Measurements from ENCODE around the gene DMBT1.

DMBT1 gene

DNA sequence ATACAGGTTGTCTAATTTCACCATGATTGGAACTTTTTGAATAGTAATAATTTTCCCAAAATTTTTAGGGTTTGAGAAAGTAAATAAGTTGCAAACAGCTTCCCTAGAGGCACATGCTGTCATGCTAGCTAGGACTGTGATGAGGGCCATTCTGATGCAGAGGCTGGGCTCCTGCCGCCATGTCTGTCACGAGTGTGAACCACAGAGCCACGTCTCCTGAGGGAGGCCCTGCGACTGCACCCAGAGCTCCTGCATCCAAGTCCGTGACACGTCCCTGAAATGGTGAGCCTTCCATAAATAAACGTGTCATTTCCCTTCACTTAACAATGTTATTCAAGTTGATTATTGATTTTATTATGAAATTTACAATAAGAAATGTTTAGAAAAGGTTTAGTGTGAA lies 99.1 kb downstream of the DMBT1 start:
- no peak overlapping the region for H3K4me3 ChIP-seq (ENCODE audit: low read length)
- no peak for DNase-seq (ENCODE audit: low read depth, low spot score)

GRCh38 chr10:122660696-122661095 lies 100.1 kb downstream of the DMBT1 start:
- DNase-seq (ENCODE audit: low read depth, low spot score): no peak
- no peak overlapping the region for H3K4me3 ChIP-seq (ENCODE audit: low read length)

- no peak overlapping the region for H3K4me3 ChIP-seq (ENCODE audit: low read length)
- no peak for DNase-seq (ENCODE audit: low read depth, low spot score)
Observed at GRCh38 chr10:122662231-122662630, 101.7 kb downstream of the DMBT1 start.

- DNase-seq (ENCODE audit: low read depth, low spot score): no peak
- no peak overlapping the region for H3K4me3 ChIP-seq (ENCODE audit: low read length)
Observed at GRCh38 chr10:122663516-122664130, 103.1 kb downstream of the DMBT1 start.

GRCh38 chr10:122664501-122664900 lies 103.9 kb downstream of the DMBT1 start:
- no peak overlapping the region for H3K4me3 ChIP-seq (ENCODE audit: low read length)
- DNase-seq (ENCODE audit: low read depth, low spot score): no peak

DNA sequence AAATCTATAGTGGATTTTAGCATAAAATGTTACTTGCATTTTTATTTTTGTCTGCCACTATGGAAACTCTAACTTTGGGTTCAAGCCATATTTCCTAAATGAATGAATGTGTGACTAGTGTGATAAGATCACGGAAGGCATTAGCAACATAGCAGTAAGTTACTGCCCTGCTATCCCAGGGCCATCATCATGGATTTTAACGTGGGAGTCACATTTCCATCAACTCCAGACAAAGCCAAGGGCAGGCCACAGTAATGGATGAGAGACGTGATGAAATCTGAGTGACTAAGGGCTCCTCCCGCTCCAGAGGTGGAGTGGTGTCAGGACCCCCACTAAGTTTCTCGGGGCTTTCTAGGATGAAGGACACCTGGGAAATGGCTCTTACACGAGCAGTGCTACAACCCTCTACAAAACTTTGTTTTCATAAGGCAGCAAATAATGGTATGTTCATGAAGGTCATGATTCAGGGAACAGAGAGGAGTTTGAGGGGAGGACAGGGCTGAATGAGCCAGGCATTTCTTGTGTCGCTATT lies 104.8 kb downstream of the DMBT1 start:
- DNase-seq (ENCODE audit: low read depth, low spot score): no peak
- no peak overlapping the region for H3K4me3 ChIP-seq (ENCODE audit: low read length)

DNA sequence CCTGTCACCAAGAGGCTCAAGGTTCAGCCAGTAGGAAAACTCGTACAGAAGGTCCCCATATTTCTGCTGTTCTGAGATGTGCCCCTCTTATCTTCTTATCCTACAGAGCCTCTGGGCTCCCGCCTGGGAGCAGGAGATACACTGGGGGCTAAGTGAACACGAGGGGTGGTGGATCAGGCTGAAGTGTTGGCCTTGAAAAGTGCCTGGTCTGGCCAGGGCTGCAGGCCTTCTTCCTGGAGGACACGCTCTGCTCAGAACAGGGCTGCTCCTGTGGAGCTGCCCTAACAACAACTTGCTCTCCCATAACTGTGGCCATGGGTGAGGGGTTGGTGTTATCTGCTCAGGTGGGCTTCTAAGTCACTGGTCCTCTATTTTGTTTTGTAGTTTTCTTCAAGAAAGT lies 105.4 kb downstream of the DMBT1 start:
- no peak for DNase-seq (ENCODE audit: low read depth, low spot score)
- H3K4me3 ChIP-seq (ENCODE audit: low read length): no peak overlapping the region

DNA sequence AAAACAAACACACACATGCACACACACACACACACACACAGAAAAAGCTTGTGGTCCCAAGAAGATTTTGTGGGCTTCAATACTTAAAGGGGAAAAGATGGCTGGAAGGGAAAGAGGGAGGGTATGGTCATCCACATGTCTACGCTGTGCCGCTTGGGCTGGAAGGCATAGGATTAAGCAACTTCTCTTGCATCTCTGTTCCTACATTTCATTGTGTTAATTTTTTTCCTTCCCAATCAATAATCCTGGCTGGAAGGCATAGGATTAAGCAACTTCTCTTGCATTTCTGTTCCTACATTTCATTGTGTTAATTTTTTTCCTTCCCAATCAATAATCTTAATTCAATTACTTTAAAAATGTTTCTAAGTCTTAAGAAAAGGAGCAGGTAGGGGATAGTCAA lies 108.5 kb downstream of the DMBT1 start:
- no peak for DNase-seq (ENCODE audit: low read depth, low spot score)
- no peak overlapping the region for H3K4me3 ChIP-seq (ENCODE audit: low read length)

GRCh38 chr10:122669842-122670241 lies 109.3 kb downstream of the DMBT1 start:
- no peak overlapping the region for H3K4me3 ChIP-seq (ENCODE audit: low read length)
- DNase-seq (ENCODE audit: low read depth, low spot score): no peak

DNA sequence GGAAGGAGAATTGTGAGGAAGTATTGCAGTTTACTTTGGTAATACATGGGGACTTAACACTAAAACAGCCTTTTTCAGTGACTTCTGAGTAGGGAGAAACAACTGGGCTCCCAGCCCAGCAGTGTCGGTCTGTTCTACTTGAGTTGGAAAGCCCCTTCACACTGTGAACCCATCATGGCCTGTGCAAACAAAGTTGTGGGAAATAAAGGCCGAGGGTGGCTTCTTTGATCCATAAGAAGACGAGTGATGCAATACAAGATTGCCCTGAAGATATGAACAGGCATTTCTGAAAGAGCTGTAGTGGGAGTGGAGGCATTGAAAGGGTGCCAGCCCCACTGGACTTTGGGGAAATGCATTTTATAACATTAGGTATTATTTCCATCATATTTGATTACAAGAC lies 110.8 kb downstream of the DMBT1 start:
- DNase-seq (ENCODE audit: low read depth, low spot score): no peak

DNA sequence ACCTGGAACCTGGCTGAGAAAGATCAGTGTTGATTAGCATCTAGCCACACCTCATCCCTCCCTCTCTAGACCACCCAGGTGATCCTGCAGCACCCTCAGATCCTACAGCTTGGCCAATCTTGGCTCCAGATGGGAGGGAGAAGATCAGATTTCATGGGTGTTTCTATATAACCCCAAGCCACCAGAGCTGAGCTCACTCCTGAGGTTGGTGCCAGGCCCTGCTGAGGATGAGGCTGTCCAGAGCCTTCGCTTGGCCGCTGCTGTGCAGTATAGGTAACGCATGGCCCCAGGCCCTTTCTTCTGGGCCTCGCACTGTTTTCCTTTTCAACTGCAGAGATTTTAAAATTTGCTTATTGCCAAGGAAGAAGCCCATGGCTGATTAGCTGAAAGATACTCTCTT lies 112.1 kb downstream of the DMBT1 start:
- H3K4me3 ChIP-seq (ENCODE audit: low read length): no peak overlapping the region

More for the DNA sequence above, 110.8 kb downstream of the DMBT1 start:
- H3K4me3 ChIP-seq (ENCODE audit: low read length): no peak overlapping the region

DNA sequence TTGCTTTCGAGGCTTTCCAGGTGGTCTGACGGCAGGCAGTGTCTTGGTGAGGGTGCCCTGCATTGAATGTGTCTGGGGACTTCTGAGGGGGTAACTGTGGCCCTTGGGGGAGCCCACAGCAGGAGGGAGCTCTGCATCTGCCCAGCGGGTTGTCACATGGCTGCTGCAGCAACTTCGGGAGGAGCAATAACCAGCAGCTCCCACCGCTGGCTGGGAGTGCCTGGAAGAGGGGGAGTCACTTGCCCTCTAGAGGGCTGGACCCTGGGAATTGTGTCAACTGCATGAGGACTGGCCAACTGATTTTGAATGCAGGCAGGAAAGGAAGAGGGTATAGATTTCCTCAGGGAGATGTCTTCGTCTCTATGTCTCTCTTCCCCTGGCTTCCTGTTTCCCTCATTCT lies 112.7 kb downstream of the DMBT1 start:
- DNase-seq (ENCODE audit: low read depth, low spot score): no peak
- H3K4me3 ChIP-seq (ENCODE audit: low read length): no peak overlapping the region

More for the DNA sequence above, 112.1 kb downstream of the DMBT1 start:
- no peak for DNase-seq (ENCODE audit: low read depth, low spot score)

DNA sequence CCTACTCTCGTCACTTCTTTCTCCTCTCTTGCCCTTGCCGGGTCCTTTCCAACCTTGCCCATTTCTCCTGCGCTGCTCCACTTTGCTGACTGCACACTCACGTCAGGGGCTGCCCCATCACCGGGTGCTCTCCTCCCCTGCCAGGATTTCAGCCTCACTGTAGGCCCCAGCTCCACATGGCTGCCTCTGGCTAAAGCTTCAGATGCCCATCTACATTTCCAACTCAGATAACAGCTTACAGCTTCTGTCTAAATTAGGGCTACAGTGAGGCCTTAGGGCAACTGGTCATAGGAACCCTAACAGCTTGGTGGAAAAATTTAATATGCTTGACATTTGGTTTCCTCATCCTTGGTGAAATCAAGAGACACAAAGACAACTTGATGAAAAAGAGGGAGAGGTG lies 113.2 kb downstream of the DMBT1 start:
- no peak overlapping the region for H3K4me3 ChIP-seq (ENCODE audit: low read length)
- DNase-seq (ENCODE audit: low read depth, low spot score): no peak

DNA sequence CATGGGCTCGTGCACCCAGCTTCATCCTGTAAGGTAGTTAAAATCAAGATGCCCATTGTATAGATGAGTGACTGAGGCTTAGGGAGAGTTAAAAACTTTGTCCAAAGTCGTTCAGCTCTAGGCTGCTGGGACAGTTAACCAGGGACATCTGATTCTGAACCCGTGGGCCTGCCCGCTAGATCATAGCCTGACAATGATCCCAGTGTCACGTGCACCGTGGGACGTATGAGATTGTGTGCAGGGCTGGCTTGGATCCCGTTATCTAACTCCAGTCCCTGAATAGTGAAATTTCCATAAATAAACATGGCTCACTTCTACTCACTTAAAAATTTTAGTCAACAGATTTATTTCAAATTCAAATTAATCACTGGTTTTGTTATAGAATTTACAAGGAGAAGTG lies 114.2 kb downstream of the DMBT1 start:
- no peak for DNase-seq (ENCODE audit: low read depth, low spot score)
- no peak overlapping the region for H3K4me3 ChIP-seq (ENCODE audit: low read length)

DNA sequence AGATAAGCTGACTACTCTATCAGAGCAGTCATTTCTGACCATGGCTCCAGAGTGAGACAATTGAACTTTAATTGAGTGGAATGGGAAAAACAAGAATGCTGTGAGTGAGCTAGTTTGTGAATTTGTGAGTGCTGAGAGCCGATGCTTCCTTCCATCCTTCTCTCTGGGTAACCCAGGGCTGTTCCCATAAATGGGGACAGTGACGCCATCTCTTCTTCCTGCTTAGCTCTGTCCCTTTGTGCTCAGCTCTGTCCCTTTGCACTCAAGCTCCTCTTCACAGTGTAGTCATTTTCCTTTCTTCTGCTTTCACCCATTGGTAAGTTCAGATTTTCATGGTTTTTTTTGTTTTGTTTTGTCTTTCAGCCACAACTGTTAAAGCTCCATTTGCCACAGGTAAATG lies 114.7 kb downstream of the DMBT1 start:
- DNase-seq (ENCODE audit: low read depth, low spot score): no peak
- no peak overlapping the region for H3K4me3 ChIP-seq (ENCODE audit: low read length)

- no peak for DNase-seq (ENCODE audit: low read depth, low spot score)
- H3K4me3 ChIP-seq (ENCODE audit: low read length): no peak overlapping the region
Observed at GRCh38 chr10:122678266-122678665, 117.7 kb downstream of the DMBT1 start.

GRCh38 chr10:122682522-122682921 lies 122.0 kb downstream of the DMBT1 start:
- no peak overlapping the region for H3K4me3 ChIP-seq (ENCODE audit: low read length)
- no peak for DNase-seq (ENCODE audit: low read depth, low spot score)

- no peak overlapping the region for H3K4me3 ChIP-seq (ENCODE audit: low read length)
- no peak for DNase-seq (ENCODE audit: low read depth, low spot score)
Observed at GRCh38 chr10:122688293-122688989, 127.9 kb downstream of the DMBT1 start.

- DNase-seq (ENCODE audit: low read depth, low spot score): no peak
- H3K4me3 ChIP-seq (ENCODE audit: low read length): no peak overlapping the region
Observed at GRCh38 chr10:122689146-122689820, 128.7 kb downstream of the DMBT1 start.

- DNase-seq (ENCODE audit: low read depth, low spot score): no peak
Observed at GRCh38 chr10:122692744-122693143, 132.2 kb downstream of the DMBT1 start.

More at GRCh38 chr10:122692744-122693143, 132.2 kb downstream of the DMBT1 start:
- H3K4me3 ChIP-seq (ENCODE audit: low read length): no peak overlapping the region
